HG03175 (cell line): ENCODE results near the gene RFX7.
"Not testable (repeated sequence)": the region's sequence is repeated elsewhere in the genome, so short reads cannot be mapped to it uniquely, and the experiment has no call there.

ENCODE experiments used
- ATAC-seq: cut with Tn5 transposase; IDR thresholded peaks from one replicate; pipeline ENCODE4 v1.9.1; 2021; ENCODE audit warnings: mild to moderate bottlenecking, moderate library complexity; ENCODE audit not compliant: unreplicated experiment

Gene RFX7

DNA sequence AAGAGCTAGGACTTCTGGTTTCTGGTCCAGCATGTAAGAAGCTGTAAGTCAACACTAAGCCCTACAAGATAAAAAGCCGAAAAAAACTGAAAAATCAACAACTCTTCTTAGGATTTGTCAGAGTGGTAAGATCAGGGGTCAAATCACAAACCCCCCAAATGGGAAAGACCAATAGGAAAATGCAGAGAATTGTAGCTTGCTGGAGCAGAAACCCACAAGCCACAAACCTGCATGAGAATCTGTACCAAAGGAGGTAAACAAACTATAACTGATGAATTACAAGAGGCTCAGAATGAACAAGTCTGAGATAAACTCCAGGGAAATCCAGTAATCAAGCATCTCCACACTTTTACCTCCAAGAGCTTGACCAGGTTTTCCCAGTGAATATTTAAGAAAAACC, 36.0 kb downstream of the RFX7 start:
- ATAC-seq, result no peak

DNA sequence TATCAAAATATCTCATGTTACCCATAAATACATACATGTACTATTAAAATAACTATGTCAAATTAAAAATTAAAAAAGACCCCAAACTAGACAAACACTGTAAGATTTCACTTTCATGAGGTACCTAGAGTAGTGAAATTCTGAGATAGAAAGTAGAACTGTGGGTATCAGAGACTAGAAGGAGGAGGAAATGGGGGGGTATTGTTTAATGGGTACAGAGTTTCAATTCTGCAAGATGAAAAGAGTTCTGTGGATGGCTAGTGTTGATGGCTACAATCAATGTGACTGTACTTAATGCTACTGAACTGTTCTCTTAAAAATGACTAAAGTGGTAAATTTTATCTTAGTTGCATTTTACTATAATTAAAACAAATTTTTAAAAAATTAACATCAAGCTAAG, 36.6 kb downstream of the RFX7 start:
- ATAC-seq, result peak; percentile 91

DNA sequence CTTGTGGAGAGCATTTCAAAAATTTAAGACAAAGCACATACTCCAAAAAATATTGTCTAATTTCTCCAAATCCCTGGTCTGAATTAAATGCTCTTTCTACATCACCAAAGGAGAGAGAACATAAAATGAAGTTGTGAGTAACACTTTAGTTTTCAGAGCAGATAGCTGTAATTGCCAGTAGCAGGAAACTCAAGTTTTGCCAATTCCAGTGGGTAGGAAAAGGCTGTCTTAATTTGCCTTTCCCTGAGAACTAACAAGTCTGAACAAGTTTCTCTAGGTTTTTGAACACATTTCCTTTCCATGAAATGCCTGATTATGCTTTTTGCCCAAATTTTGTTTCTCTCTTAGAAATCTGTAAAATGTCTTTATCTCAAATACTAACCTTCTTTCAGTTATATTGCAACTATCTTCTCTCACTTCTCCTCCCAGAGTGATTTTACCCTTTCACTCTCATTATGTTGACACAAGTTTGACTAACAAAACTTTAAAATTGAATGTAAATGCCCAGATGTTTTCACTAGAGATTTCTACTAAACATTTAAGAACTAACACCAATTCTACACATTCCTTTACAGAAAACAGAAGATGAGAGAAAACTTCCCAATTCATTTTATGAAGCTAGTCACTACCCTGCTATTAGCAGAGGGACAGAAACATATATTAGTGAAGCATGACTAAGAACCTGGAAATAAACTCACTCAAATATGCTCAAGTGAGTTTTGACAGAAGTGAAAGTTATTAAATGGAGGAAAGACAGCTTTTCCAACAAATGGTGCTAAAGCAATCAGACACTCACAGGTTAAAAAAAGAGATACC, 38.4 kb downstream of the RFX7 start:
- ATAC-seq, result no peak

DNA sequence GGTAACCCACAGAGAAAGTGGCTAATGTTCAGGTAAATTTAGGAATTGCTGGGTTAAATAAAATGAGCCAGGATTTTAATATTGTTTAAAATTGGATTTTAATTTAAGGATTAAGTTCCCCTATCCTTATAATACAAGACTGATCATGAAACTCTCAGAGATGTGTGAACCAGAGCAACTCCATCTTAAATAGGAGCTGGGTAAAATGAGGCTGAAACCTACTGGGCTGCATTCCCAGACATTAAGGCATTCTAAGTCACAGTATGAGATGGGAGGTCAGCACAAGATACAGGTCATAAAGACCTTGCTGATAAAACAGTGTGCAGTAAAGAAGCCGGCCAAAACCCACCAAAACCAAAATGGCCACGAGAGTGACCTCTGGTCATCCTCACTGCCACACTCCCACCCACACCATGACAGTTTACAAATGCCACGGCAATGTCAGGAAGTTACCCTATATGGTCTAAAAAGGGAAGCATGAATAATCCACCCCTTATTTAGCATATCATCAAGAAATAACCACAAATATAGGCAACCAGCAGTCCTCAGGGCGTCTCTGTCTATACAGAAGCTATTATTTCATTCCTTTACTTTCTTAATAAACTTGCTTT, 40.3 kb downstream of the RFX7 start:
- not testable (repeated sequence) for ATAC-seq

DNA sequence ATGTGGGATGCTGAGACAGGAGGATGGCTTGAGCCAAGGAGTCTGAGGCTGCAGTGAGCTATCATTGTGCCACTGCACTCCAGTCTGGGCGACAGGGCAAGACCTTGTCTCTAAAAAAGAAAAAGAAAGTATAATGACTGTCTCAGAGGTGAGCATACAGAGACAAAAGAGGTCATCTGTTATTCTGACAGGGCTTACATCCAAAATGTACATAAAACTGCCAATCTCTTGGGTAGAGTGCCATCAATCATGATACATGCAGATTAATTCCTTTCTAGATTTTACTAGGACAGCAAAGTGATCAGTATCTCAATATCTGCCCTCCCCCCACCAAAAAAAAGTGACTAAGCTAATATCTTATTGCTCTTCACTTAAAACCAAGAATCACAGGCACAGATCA, 41.0 kb downstream of the RFX7 start:
- no peak for ATAC-seq

DNA sequence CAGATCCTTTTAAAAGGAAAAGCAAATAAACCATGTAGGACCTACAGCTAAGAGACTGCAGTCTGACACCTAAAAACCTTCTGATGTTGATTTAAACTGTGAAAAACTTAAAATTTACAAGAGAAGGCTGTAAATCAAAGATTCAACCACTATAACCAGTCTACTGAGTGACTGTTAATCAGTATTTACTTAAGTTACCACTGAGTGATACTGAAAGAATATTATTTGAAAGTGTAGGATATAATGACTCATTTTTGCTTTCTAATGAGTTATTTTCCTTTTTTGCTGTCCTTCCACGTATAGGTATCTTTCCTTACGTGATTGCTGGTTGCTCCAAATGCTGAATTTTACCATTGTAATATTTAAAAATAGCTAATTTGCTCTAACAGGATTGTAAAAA, 44.6 kb downstream of the RFX7 start:
- peak; percentile 80 for ATAC-seq

DNA sequence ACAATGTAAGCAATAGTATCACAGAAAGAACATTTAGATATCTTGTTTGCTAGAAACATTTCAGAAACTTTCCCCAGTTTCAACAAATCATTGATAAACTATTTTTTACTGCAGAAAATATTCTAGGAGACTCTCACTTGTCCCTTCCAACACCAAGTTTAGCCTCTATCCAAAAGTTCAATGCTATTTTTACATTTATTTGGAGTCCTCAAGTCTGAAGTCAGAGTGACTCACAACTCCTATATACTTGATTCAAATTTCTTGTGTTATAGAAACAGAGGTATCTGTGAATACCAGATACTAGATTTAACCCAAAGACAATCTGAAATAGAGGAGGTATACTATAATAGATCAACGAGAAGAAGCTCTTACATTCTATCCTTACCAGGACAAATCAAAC, 49.6 kb downstream of the RFX7 start:
- no peak for ATAC-seq

DNA sequence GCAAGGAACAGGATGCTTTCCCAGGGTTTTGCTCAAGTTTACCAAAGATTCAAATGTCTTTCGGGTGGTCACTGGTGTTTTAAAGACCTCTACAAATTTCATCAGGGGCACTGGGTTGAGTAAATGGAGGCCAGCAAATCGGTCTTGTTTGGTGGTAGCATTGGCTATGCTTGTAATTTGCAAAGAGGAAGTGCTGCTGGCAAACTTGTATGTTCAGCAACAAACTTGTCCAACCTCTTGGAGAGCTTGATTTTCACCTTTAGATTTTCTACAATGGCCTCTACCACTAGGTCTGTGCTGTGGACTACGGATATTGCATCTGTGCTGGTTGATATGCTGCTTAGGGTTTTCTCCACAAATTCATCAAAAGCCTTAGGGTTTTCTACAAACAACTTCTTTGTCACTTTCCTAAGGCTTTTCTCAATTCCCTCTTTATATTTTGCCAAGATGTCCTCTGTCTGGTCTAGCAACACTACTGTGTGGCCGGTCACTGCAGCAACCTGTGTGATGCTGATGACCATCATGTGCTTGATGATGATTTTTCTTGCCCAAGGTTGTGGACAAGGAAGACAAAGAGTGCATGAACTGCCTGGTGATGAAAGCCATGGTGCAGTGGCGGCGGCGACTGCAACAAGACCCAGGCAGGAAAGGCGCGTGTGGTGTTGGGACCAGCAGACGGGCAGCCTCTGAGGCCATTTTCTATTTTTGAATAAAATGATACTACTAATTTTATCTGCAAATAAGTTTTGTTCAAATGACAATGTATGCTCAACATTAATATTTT, 50.8 kb downstream of the RFX7 start:
- no peak for ATAC-seq

DNA sequence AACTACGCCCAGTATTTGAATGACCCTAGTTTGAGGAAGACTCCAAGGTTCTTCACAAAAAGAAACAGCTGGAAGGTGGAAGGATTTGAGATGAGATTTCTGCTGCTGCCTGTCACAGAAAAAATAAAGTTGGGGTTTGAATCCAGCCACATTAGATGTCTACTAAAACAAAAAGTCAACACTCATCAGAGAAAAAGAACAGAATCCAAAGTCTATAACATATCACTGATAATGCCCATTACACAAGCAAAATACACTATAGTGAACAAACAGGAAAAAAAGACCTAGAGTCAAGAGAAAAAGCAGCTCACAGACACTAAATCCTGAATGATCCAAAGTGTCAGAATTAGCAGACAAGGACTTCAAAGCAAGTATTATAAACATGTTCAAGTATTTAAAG, 56.0 kb downstream of the RFX7 start:
- ATAC-seq, result no peak

DNA sequence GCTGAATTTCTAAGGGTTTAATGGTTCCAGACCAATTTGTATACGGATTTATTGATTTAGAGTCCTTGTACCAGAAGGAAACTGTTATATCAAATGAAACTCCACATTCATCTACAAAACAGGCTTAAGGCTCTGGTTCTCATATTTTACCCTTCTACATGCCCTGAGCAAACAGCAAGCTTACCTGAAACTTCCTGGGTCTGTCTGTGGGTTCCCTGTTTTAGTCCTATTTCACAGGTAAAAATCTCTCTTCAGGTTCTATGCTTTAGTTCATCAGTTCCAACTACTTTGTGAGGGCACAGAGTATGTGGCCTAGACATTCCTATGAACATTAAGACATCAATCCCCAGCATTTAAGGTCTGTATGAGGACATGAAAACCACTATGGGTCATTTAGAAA, 57.7 kb downstream of the RFX7 start:
- ATAC-seq, result no peak

DNA sequence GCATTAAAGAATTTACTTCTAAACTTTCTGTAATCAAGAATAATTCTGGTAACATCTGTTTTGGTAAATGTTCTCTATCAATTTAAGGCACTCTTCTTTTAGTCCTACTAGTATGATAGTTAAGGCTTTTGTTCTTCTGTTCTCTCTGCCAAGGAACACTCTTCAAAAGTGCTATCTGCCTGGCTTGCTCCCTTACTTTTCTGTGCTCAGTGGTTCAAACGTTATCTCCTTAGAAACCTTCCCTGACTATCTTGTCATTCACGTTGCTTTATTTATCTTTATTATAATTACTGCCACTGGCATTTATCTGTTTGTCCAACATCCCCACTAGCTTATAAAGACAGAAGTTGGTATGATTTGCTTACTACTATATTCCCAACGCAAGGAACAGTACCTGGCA, 59.2 kb downstream of the RFX7 start:
- no peak for ATAC-seq

DNA sequence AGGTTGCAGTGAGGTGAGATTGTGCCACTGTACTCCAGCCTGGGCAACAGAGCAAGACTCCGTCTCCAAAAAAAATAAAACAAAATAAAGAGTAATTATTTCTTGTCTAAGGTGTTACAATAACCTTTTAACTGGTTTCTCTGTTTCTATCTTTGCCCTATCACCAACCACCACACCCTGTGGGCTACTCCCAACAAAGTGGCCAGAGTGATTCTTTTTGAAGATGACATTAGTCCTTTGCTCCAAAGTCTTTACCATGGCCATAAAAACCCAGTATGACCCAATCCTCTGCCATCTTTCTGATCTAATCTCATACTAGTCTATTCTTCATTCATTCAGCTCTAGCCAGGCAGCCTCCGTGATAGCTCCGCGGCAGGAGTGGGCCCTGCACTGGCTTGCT, 62.8 kb downstream of the RFX7 start:
- no peak for ATAC-seq

DNA sequence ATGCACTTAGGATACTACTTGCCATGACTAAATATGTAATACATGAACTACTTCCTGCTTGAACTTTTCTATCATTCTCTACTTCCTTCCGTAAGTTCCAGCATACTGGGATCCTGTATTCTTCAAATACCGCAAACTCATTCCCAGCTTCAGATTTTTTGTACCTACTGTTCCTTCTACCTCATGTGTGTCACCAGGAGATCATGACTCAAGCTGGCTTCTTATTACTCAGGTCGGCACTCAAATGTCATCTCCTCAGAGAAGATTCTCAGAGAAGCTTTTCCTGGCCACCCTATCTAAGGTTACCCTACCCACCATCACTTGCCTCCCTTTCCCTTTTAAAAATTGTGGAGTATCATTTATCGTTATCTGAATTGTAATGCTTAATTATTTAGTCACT, 66.7 kb downstream of the RFX7 start:
- no peak for ATAC-seq

DNA sequence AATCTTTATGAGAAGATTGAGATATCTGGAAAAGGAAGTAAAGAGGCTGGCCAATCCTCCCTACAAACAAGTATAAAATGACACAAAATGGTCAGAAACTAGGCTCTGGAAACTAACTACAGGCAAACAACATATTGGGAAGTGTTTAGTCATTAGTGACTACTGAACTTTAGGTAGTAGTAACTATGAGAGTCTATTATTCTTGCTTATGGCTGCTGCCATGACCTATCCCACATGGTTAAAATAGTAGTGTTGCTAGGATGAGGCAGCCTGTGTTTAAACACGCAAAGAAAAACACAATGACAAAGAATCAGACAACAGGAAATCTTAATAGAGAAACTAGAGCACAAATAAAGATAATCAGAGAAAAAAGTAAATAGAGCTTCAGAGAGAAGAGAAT, 67.9 kb downstream of the RFX7 start:
- ATAC-seq, result no peak

DNA sequence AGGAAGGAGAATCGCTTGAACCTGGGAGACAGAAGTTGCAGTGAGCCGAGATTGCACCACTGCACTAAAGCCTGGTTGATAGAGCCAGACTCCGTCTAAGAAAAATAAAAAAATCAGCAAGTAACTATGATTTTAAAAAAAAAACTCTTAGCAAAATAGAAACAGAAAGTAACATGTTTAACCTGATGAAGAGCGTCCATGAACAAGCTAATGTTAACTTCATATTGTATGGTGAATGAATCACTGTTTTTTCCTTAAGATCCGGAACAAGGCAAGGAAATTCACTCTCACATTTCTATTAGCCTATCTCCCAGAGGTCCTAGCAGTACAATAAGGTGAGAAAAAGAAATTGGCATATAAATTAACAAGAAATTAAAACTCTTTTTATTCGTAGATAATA, 69.0 kb downstream of the RFX7 start:
- no peak for ATAC-seq

DNA sequence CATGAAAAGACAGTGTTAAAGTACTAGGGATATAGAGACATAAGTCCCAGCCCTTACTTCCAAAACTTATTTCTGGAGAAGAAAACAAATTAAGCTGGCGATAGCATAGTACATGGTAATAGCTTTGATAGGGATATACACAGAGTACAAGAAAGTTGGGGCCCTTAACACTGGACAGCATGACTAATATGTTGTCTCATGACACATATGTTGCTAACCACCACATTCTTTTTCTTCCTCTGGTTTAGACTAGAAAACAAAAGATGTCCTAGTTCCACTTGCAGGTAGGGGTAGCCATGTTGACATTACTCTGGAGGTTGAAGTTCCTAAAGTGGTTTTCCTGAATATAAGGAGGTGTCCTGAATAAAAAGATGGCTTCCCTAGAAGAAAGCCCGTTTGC, 75.3 kb downstream of the RFX7 start:
- no peak for ATAC-seq

DNA sequence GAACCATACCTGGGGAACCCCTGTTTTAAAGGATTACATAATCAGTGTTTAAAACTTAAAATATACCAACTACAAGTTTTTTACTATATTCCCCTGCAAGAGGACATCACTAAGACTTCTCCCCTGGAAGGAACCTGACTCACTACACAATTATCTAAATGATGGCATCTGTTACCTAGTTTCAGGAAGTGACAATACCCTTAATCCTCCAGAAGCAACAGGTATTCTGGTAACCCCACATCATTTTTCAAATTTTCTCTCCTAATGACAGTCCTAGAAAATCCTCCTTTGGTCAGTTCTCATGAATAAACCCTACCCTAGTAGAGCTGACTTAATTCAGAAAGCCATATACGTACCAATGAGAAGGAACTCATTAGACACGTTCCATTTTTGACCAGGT, 78.4 kb downstream of the RFX7 start:
- ATAC-seq, result no peak

DNA sequence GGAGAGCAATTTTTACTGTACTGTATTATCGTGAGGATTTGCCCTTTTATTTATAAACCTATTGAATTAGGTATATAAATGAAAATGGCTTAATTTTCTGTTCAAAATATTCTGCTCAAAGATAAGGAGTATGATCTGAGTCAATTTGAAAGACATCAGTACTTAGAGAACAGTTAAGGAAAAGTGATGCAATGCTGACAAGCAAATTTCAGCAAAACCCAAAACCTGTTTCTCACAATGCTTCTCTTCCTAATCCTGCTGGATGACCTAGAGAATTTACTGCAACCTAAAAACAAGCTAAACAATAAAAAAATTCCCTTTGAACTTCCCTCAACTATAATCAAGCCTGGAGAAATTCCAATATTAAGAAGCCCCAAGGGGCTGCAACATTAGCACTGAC, 82.7 kb downstream of the RFX7 start:
- no peak for ATAC-seq

DNA sequence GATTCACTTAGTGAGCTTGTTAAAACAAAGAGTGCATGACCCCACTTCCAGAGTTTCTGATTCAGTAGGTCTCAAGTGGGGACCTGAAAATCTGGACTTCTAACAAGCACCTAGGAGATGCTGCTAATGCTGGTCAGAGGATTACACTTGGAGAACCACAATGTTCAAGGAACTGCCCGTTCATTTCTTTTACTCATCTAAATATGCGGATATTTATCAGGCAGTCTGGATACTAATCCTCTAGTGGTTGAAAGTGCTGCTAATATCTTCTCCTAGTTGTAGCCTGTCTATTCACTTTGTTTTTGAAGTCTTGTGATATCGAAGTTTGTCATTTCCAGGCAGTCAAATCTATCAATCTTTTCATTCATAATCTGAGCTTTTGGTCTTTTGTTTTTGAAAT, 86.8 kb downstream of the RFX7 start:
- ATAC-seq, result no peak

DNA sequence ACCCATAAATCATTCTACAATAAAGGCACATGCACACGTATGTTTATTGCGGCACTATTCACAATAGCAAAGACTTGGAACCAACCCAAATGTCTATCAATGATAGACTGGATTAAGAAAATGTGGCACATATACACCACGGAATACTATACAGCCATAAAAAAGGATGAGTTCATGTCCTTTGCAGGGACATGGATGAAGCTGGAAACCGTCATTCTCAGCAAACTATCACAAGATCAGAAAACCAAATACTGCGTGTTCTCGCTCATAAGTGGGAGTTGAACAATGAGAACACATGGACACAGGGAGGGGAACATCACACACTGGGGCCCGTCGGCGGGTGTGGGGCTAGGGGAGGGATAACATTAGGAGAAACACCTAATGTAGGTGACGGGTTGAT, 88.4 kb downstream of the RFX7 start:
- not testable (repeated sequence) for ATAC-seq

DNA sequence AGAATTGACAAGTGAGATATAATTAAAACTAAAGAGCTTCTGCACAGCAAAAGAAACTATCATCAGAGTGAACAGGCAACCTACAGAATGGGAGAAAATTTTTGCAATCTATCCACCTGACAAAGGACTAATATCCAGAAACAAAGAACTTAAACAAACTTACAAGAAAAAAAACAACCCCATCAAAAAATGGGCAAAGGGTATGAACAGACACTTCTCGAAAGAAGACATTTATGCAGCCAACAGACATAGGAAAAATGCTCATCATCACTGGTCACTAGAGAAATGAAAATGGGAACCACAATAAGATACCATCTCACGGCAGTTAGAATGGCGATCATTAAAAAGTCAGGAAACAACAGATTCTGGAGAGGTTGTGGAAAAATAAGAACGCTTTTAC, 88.9 kb downstream of the RFX7 start:
- ATAC-seq, result not testable (repeated sequence)

DNA sequence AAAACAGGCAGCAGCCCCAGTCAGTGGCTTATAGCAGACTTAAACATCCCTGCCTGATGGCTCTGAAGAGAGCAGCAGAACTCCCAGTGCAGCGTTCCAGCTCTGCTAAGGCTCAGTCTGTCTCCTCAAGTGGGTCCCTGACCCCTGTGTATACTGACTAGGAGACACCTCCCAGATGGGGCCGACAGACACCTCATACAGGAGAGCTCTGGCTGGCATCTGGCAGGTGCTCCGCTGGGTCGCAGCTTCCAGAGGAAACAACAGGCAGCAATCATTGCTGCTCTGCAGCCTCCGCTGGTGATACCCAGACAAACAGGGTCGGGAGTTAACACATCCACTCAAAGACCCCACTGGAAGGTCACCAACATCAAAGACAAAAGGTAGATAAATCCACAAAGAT, 93.5 kb downstream of the RFX7 start:
- no peak for ATAC-seq
